GM23248 (cell line): Measurements from ENCODE around the gene OR2A25.

Experiments
- EZH2 ChIP-seq: fragments of 200-600 bp; sonication (generic); IDR thresholded peaks from 2 replicates; pipeline ENCODE4 v1.6.1; 2018; ENCODE audit warnings: antibody characterized with exemption, mild to moderate bottlenecking; ENCODE audit not compliant: insufficient read depth, poor library complexity, severe bottlenecking
- EZH2phosphoT487 ChIP-seq: fragments of 200-600 bp; sonication (generic); IDR thresholded peaks from 2 replicates; pipeline ENCODE4 v1.6.1; 2018; ENCODE audit warnings: antibody characterized with exemption, moderate library complexity, mild to moderate bottlenecking, low read depth; ENCODE audit not compliant: insufficient read depth

- no peak for TF ChIP-seq EZH2phosphoT487
- no peak for TF ChIP-seq EZH2
These were observed 31.0 kb downstream of the OR2A25 start for GRCh38 chr7:144100607-144101006.
